ENCODE measurements around the gene NDUFA7. TPM values are rescaled to one million over a fixed set of nuclear protein-coding genes. Genes with fewer than 3 reads are reported as not detected.

The NDUFA7 gene
- total and polyA plus RNA-seq, 2 experiments from 2014 or later = 17.6 to 108 TPM

GRCh38 chr19:8308891-8309291 lies 12.3 kb downstream of the NDUFA7 start:
- peak overlapping the region; percentile 82 for H3K4me2 ChIP-seq (ENCODE audit: unreplicated experiment)
- no peaks in the 10 kb centered on the region for H3K9me2 ChIP-seq (ENCODE audit: insufficient read depth)
- no peaks in the 10 kb centered on the region for H3K9me3 ChIP-seq (ENCODE audit: low read depth)
- TF ChIP-seq EZH2phosphoT487 (IDR thresholded peaks at IDR 0.05; ENCODE audit: insufficient read depth, low read depth) (no peak), EZH2 (IDR thresholded peaks at IDR 0.05; ENCODE audit: insufficient read depth, poor library complexity, severe bottlenecking) (no peak)
- no peaks in the 10 kb centered on the region for H3K79me2 ChIP-seq (ENCODE audit: insufficient read depth)
- peak overlapping the region; percentile 37 for H3K27ac ChIP-seq
- H3F3A ChIP-seq (ENCODE audit: insufficient read depth) = no peaks in the 10 kb centered on the region
- H4K20me1 ChIP-seq (ENCODE audit: insufficient read depth) = no peaks in the 10 kb centered on the region
- H2AFZ ChIP-seq = no peak overlapping the region
- peak overlapping the region; percentile 66; the same call in 1 of the 2 replicates for H3K4me3 ChIP-seq
- peak overlapping the region; percentile 75 for H3K9ac ChIP-seq
- DNase-seq = no peak
- 53 to 55% methylated on average over 17 of the region's 17 CpGs for WGBS, 2 experiments (ENCODE audit: low coverage in 1 of 2, low lambda C conversion rate in 2 of 2, missing lambda C conversion rate in 2 of 2)
- in situ Hi-C loops (cut with MboI) = no loop called here
- H3K36me3 ChIP-seq (ENCODE audit: low read depth) = no peaks in the 10 kb centered on the region; the same call in 1 of the 2 replicates
- H3K4me1 ChIP-seq (ENCODE audit: insufficient read depth) = peaks cover 15% of the 10 kb centered on the region
- H3K27me3 ChIP-seq (replicated peaks; ENCODE audit: insufficient read depth) = no peaks in the 10 kb centered on the region

GRCh38 chr19:8307965-8308866 lies 13.0 kb downstream of the NDUFA7 start, which contains the start of gene CD320:
Gene CD320 (minus strand): TSS chr19:8308358. CDS start chr19:8308290, 68 bp downstream.
- Histone ChIP-seq H3K79me2 (ENCODE audit: insufficient read depth) (no peaks in the 10 kb centered on the region), H4K20me1 (ENCODE audit: insufficient read depth) (no peaks in the 10 kb centered on the region), H3K27ac (peak within 1 kb of the TSS; percentile 37), H3K4me1 (ENCODE audit: insufficient read depth) (peaks cover 15% of the 10 kb centered on the region), H3K9me3 (ENCODE audit: low read depth) (no peaks in the 10 kb centered on the region), H3K27me3 (replicated peaks; ENCODE audit: insufficient read depth) (no peaks in the 10 kb centered on the region), H3K4me2 (ENCODE audit: unreplicated experiment) (peak within 1 kb of the TSS; percentile 82), H3K9ac (peak within 1 kb of the TSS; percentile 75), H3K9me2 (ENCODE audit: insufficient read depth) (no peaks in the 10 kb centered on the region), H3K36me3 (ENCODE audit: low read depth) (no peaks in the 10 kb centered on the region), H2AFZ (peak within 1 kb of the TSS; percentile 64), H3K4me3 (peak within 1 kb of the TSS; percentile 66), H3F3A (ENCODE audit: insufficient read depth) (no peaks in the 10 kb centered on the region)
- no peak for TF ChIP-seq EZH2phosphoT487 (IDR thresholded peaks at IDR 0.05; ENCODE audit: insufficient read depth, low read depth)
- no peak for TF ChIP-seq EZH2 (IDR thresholded peaks at IDR 0.05; ENCODE audit: insufficient read depth, poor library complexity, severe bottlenecking)
- WGBS, 2 experiments (ENCODE audit: low coverage in 1 of 2, low lambda C conversion rate in 2 of 2, missing lambda C conversion rate in 2 of 2) = 1 to 2% methylated on average over 58 to 63 of the region's 63 CpGs
- in situ Hi-C loops (cut with MboI) = no loop called here
- DNase-seq = peak; percentile 95

- TF ChIP-seq EZH2phosphoT487 (IDR thresholded peaks at IDR 0.05; ENCODE audit: insufficient read depth, low read depth) (no peak), EZH2 (IDR thresholded peaks at IDR 0.05; ENCODE audit: insufficient read depth, poor library complexity, severe bottlenecking) (no peak)
- no peaks in the 10 kb centered on the region for H3K79me2 ChIP-seq (ENCODE audit: insufficient read depth)
Measured at GRCh38 chr19:8307400-8307964, 13.7 kb downstream of the NDUFA7 start.

GRCh38 chr19:8306235-8307054 lies 14.7 kb downstream of the NDUFA7 start:
- Histone ChIP-seq H3K27ac (no peak overlapping the region), H3K4me2 (ENCODE audit: unreplicated experiment) (no peak overlapping the region), H3K9me2 (ENCODE audit: insufficient read depth) (no peaks in the 10 kb centered on the region), H3K27me3 (replicated peaks; ENCODE audit: insufficient read depth) (no peaks in the 10 kb centered on the region), H3K4me1 (ENCODE audit: insufficient read depth) (peaks cover 15% of the 10 kb centered on the region), H2AFZ (no peak overlapping the region), H3K9ac (no peak overlapping the region), H3K4me3 (no peak overlapping the region), H3K79me2 (ENCODE audit: insufficient read depth) (no peaks in the 10 kb centered on the region), H3K9me3 (ENCODE audit: low read depth) (no peaks in the 10 kb centered on the region), H3K36me3 (ENCODE audit: low read depth) (no peaks in the 10 kb centered on the region), H3F3A (ENCODE audit: insufficient read depth) (no peaks in the 10 kb centered on the region), H4K20me1 (ENCODE audit: insufficient read depth) (no peaks in the 10 kb centered on the region)
- TF ChIP-seq EZH2 (IDR thresholded peaks at IDR 0.05; ENCODE audit: insufficient read depth, poor library complexity, severe bottlenecking) (no peak), EZH2phosphoT487 (IDR thresholded peaks at IDR 0.05; ENCODE audit: insufficient read depth, low read depth) (no peak)
- in situ Hi-C loops (cut with MboI) = no loop called here
- DNase-seq = no peak
- WGBS, 2 experiments (ENCODE audit: low coverage in 1 of 2, low lambda C conversion rate in 2 of 2, missing lambda C conversion rate in 2 of 2) = 84 to 87% methylated on average over 17 of the region's 17 CpGs

More at GRCh38 chr19:8307400-8307964, 13.7 kb downstream of the NDUFA7 start:
- peak overlapping the region; percentile 75 for H3K9ac ChIP-seq
- no peak overlapping the region for H3K27ac ChIP-seq
- no peaks in the 10 kb centered on the region for H3K36me3 ChIP-seq (ENCODE audit: low read depth)
- H3K9me3 ChIP-seq (ENCODE audit: low read depth) = no peaks in the 10 kb centered on the region
- no peaks in the 10 kb centered on the region for H4K20me1 ChIP-seq (ENCODE audit: insufficient read depth)
- H3K9me2 ChIP-seq (ENCODE audit: insufficient read depth) = no peaks in the 10 kb centered on the region
- peak overlapping the region; percentile 64 for H2AFZ ChIP-seq
- no peaks in the 10 kb centered on the region for H3F3A ChIP-seq (ENCODE audit: insufficient read depth)
- no peaks in the 10 kb centered on the region for H3K27me3 ChIP-seq (replicated peaks; ENCODE audit: insufficient read depth)
- peak overlapping the region; percentile 66 for H3K4me3 ChIP-seq
- WGBS, 2 experiments (ENCODE audit: low coverage in 1 of 2, low lambda C conversion rate in 2 of 2, missing lambda C conversion rate in 2 of 2) = 6 to 11% methylated on average over 24 of the region's 24 CpGs
- in situ Hi-C loops (cut with MboI) = no loop called here
- H3K4me1 ChIP-seq (ENCODE audit: insufficient read depth) = peaks cover 15% of the 10 kb centered on the region
- DNase-seq = peak; percentile 42
- H3K4me2 ChIP-seq (ENCODE audit: unreplicated experiment) = peak overlapping the region; percentile 82
